ENCODE results near the gene ITPR3. TPM values are rescaled to one million over a fixed set of nuclear protein-coding genes. Genes with fewer than 3 reads are reported as not detected.

ITPR3 gene
- total RNA-seq, 1 experiment from 2014 or later, result 23.4 TPM

- peaks cover 2% of the 10 kb centered on the region; the same call in 1 of the 2 replicates for H3K27me3 ChIP-seq (ENCODE audit: control insufficient read depth, insufficient read depth, low read length)
- no peaks in the 10 kb centered on the region for H3K36me3 ChIP-seq (replicated peaks; ENCODE audit: control insufficient read depth, insufficient read depth, low read length)
- no peak for DNase-seq
- no peak overlapping the region for H3K4me3 ChIP-seq (ENCODE audit: insufficient read depth, low read depth, low read length)
Measured at GRCh38 chr6:33728438-33728837, 107.3 kb downstream of the ITPR3 start.

DNA sequence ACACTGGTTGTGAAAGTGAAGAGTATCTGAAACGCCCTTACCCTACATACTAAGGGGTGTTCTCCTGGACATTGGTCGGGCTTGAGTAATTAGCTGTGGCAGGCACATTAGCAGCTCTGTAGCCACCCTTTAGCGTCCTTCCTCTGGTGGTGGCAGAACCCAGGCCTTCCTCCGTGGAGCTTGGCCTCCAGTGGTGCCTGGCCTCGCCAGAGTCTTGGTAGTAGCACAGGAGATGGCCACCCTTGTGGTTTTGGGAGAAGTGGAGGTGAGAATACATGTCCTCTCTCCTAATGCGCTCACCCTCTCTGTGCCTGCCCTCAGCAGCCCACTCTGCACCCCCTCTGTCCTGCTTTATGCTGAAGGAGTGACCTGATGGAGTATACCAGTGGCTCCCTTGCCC is 107.9 kb downstream of the ITPR3 start:
- no peak for DNase-seq
- H3K27me3 ChIP-seq (ENCODE audit: control insufficient read depth, insufficient read depth, low read length), result peaks cover 2% of the 10 kb centered on the region; the same call in 1 of the 2 replicates
- no peaks in the 10 kb centered on the region for H3K36me3 ChIP-seq (replicated peaks; ENCODE audit: control insufficient read depth, insufficient read depth, low read length)
- H3K4me3 ChIP-seq (ENCODE audit: insufficient read depth, low read depth, low read length), result no peak overlapping the region

DNA sequence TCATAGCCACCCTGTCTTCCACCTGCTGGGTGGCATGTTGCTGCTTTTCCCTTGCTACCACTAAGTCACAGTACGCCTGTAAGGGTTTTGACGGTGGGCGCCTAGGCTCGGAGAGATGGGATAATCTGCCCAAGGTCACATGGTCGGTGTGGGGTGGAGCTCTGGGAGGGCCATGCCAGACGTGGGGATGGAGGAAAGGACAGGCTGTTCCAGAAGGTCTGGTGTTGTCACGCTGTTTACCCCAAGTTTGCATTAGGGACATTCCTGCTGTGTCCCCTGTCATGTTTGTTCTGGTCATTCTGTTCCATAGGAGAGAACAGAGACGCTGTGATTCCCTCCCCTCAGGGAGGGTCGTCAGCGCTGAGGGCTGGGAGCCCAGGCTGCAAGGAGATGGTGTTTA is 109.5 kb downstream of the ITPR3 start:
- H3K36me3 ChIP-seq (replicated peaks; ENCODE audit: control insufficient read depth, insufficient read depth, low read length), result no peaks in the 10 kb centered on the region
- no peak for DNase-seq
- peaks cover 2% of the 10 kb centered on the region; the same call in 1 of the 2 replicates for H3K27me3 ChIP-seq (ENCODE audit: control insufficient read depth, insufficient read depth, low read length)
- H3K4me3 ChIP-seq (ENCODE audit: insufficient read depth, low read depth, low read length), result no peak overlapping the region

GRCh38 chr6:33731035-33731434 is 109.9 kb downstream of the ITPR3 start:
- Histone ChIP-seq H3K4me3 (ENCODE audit: insufficient read depth, low read depth, low read length) (no peak overlapping the region), H3K27me3 (ENCODE audit: control insufficient read depth, insufficient read depth, low read length) (peaks cover 2% of the 10 kb centered on the region; the same call in 1 of the 2 replicates), H3K36me3 (replicated peaks; ENCODE audit: control insufficient read depth, insufficient read depth, low read length) (no peaks in the 10 kb centered on the region)
- DNase-seq, result no peak

DNA sequence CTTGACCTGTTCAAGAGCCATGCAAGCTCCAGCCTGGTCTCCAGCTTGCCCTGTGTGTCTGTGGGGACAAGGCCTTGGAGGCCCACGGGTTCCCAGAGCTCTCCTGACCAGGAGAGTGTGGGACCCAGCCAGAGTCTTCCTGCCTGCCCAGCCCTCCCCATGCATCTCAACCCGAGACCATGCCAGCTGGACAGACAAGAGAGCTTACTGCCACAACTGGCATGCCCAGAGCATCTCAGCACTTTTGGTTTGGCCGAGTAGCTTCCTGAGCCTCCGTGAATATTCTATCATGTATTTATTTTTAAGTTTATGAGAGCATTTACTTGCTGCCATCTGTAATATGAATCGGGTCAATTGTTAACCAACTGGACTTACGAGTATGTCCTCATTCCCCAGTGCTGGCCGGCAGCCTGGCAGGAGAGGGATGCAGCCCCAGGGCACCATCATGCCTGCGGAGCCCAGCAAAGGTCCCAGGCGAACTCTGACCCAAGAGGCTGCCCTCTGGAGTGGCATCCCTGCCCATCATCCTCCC is 110.7 kb downstream of the ITPR3 start:
- Histone ChIP-seq H3K36me3 (replicated peaks; ENCODE audit: control insufficient read depth, insufficient read depth, low read length) (no peaks in the 10 kb centered on the region), H3K27me3 (ENCODE audit: control insufficient read depth, insufficient read depth, low read length) (peaks cover 2% of the 10 kb centered on the region; the same call in 1 of the 2 replicates), H3K4me3 (ENCODE audit: insufficient read depth, low read depth, low read length) (no peak overlapping the region)
- no peak for DNase-seq

GRCh38 chr6:33732385-33732784 is 111.3 kb downstream of the ITPR3 start:
- DNase-seq, result no peak
- Histone ChIP-seq H3K27me3 (ENCODE audit: control insufficient read depth, insufficient read depth, low read length) (peaks cover 2% of the 10 kb centered on the region; the same call in 1 of the 2 replicates), H3K4me3 (ENCODE audit: insufficient read depth, low read depth, low read length) (no peak overlapping the region)

DNA sequence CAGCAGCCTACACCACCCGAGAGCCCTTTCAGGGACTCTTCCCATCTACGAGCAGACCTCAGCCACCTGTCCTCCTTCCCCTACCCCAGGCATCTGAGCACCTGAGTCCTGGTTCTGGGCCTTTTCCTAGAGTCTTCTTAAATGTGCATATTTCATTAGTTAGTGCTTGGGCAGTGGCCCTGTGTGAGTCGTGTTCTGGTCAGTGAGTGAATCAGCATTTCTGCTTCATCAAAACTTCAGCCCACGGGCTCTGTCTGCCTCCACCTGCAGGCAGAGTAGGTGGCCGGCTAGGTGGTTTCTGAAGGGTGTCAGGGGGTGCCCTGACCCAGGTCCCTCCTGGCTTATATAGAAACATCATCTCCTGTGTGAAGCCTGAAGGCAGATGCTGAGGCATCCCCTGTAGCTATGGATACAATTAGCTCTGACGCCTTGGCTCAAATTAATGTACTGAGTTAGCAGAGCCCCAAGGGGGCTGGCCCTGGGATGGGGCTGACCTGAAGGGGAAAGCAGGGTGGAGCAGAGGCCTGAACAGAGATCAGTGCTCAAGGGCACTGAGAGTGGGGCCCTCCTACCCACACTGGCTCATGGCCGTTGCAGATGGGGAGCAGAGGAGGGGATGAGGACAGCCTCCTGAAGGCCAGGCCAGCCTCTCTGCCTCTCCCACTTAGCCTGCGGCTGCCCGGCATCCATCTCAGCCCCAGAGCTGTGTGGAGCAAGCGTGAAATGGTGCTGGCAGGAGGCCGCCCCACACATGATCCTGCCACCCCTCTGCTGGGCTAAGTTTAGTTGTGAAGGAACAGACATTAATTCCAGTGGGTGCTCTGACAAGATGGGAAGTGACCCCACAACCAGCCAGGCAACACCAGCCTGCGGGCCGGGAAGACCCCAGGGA is 111.9 kb downstream of the ITPR3 start:
- Histone ChIP-seq H3K36me3 (replicated peaks; ENCODE audit: control insufficient read depth, insufficient read depth, low read length) (no peaks in the 10 kb centered on the region), H3K27me3 (ENCODE audit: control insufficient read depth, insufficient read depth, low read length) (peaks cover 2% of the 10 kb centered on the region; the same call in 1 of the 2 replicates), H3K4me3 (ENCODE audit: insufficient read depth, low read depth, low read length) (no peak overlapping the region)
- DNase-seq, result no peak

More at GRCh38 chr6:33732385-33732784, 111.3 kb downstream of the ITPR3 start:
- H3K36me3 ChIP-seq (replicated peaks; ENCODE audit: control insufficient read depth, insufficient read depth, low read length), result no peaks in the 10 kb centered on the region

- no peak for DNase-seq
Measured at GRCh38 chr6:33733709-33734007, 112.5 kb downstream of the ITPR3 start.

GRCh38 chr6:33735216-33735615 is 114.1 kb downstream of the ITPR3 start:
- H3K36me3 ChIP-seq (replicated peaks; ENCODE audit: control insufficient read depth, insufficient read depth, low read length), result no peaks in the 10 kb centered on the region
- no peak overlapping the region for H3K4me3 ChIP-seq (ENCODE audit: insufficient read depth, low read depth, low read length)
- no peaks in the 10 kb centered on the region for H3K27me3 ChIP-seq (ENCODE audit: control insufficient read depth, insufficient read depth, low read length)
- no peak for DNase-seq

More at GRCh38 chr6:33733709-33734007, 112.5 kb downstream of the ITPR3 start:
- Histone ChIP-seq H3K27me3 (ENCODE audit: control insufficient read depth, insufficient read depth, low read length) (no peaks in the 10 kb centered on the region), H3K4me3 (ENCODE audit: insufficient read depth, low read depth, low read length) (no peak overlapping the region), H3K36me3 (replicated peaks; ENCODE audit: control insufficient read depth, insufficient read depth, low read length) (no peaks in the 10 kb centered on the region)

DNA sequence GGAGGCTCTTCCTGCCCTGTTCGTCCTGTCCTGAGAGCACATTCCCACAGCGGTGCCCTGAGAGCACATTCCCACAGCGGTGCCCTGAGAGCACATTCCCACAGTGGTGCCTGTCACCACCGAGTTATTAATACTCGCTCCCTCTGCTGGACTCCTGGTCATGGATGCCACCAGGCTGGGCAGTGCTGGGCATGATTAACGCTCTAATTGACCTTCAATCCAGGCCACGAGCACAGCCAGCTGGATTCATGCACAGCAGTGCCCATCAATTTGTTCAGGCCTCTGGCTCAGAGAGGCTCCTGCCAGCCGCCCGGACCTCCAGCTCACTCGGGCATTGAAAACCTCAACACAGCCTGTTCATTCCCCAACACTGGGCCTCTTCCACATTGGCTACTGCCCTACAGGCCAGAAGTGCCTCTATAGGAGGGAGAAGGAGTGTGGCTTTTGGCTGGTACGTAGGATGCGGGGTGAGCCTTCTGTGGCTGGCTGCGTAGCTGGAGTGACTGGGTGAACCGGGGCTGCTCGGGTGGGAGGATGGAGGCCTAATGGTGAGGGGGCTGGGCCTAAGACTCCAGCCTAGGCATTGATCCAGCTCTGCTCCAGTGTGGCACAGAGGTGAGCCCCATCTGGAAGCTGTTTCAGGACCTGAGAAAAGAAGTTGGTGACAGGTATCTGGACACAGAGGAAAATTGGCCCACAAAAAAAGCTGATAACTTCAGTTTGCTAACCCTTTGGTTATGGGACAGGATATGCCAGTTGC is 116.3 kb downstream of the ITPR3 start:
- no peak for DNase-seq
- Histone ChIP-seq H3K4me3 (ENCODE audit: insufficient read depth, low read depth, low read length) (no peak overlapping the region), H3K27me3 (ENCODE audit: control insufficient read depth, insufficient read depth, low read length) (no peaks in the 10 kb centered on the region), H3K36me3 (replicated peaks; ENCODE audit: control insufficient read depth, insufficient read depth, low read length) (no peaks in the 10 kb centered on the region)

GRCh38 chr6:33738153-33738552 is 117.0 kb downstream of the ITPR3 start:
- Histone ChIP-seq H3K27me3 (ENCODE audit: control insufficient read depth, insufficient read depth, low read length) (no peaks in the 10 kb centered on the region), H3K36me3 (replicated peaks; ENCODE audit: control insufficient read depth, insufficient read depth, low read length) (no peaks in the 10 kb centered on the region), H3K4me3 (ENCODE audit: insufficient read depth, low read depth, low read length) (no peak overlapping the region)
- DNase-seq, result no peak

- no peak for DNase-seq
- H3K36me3 ChIP-seq (replicated peaks; ENCODE audit: control insufficient read depth, insufficient read depth, low read length), result no peaks in the 10 kb centered on the region
- H3K4me3 ChIP-seq (ENCODE audit: insufficient read depth, low read depth, low read length), result no peak overlapping the region
- H3K27me3 ChIP-seq (ENCODE audit: control insufficient read depth, insufficient read depth, low read length), result no peaks in the 10 kb centered on the region
Measured at GRCh38 chr6:33738879-33739278, 117.8 kb downstream of the ITPR3 start.

GRCh38 chr6:33739571-33739970 is 118.4 kb downstream of the ITPR3 start:
- no peak for DNase-seq
- Histone ChIP-seq H3K4me3 (ENCODE audit: insufficient read depth, low read depth, low read length) (no peak overlapping the region), H3K36me3 (replicated peaks; ENCODE audit: control insufficient read depth, insufficient read depth, low read length) (no peaks in the 10 kb centered on the region), H3K27me3 (ENCODE audit: control insufficient read depth, insufficient read depth, low read length) (no peaks in the 10 kb centered on the region)

GRCh38 chr6:33740204-33740608 is 119.1 kb downstream of the ITPR3 start:
- DNase-seq, result no peak
- H3K27me3 ChIP-seq (ENCODE audit: control insufficient read depth, insufficient read depth, low read length), result no peaks in the 10 kb centered on the region
- no peaks in the 10 kb centered on the region for H3K36me3 ChIP-seq (replicated peaks; ENCODE audit: control insufficient read depth, insufficient read depth, low read length)
- H3K4me3 ChIP-seq (ENCODE audit: insufficient read depth, low read depth, low read length), result no peak overlapping the region

DNA sequence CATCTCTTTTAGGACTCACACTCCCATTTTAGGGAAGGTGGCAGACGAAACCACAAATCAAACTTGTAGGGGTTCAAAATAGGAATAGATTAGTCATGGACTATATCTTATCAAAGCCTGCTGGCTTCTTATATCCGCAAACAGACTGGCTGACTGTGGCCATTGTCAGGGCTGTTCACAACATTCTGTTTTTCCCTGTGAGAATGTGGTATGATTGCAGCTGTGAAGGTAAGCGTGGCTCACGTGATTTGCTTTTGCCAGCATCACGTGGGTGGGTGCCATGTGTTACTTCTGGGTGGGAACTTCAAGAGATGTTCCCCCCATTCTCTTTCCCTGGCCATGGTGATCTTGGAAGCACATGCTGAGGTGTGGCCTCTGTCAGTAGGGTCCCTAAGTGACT is 119.7 kb downstream of the ITPR3 start:
- no peaks in the 10 kb centered on the region for H3K27me3 ChIP-seq (ENCODE audit: control insufficient read depth, insufficient read depth, low read length)
- DNase-seq, result no peak
- no peak overlapping the region for H3K4me3 ChIP-seq (ENCODE audit: insufficient read depth, low read depth, low read length)
- H3K36me3 ChIP-seq (replicated peaks; ENCODE audit: control insufficient read depth, insufficient read depth, low read length), result no peaks in the 10 kb centered on the region
